ACHN (cell line): ENCODE measurements around the gene AGAP2.
"Not testable (repeated sequence)": the region's sequence is repeated elsewhere in the genome, so short reads cannot be mapped to it uniquely, and the experiment has no call there.

Source experiments
- DNase-seq: peaks from one replicate; pipeline ENCODE4 v3.0.0-alpha.2; 2015
- in situ Hi-C: cut with HindIII; loops from 2 replicates; pipeline ENCODE4 v1.10.0; 2017; ENCODE audit warnings: low sequenced_read_pairs, low pct_ligation_motif_present, low pct_unique_long_range_greater_than_20kb

AGAP2 gene

GRCh38 chr12:57692500-57692899 lies 46.0 kb downstream of the AGAP2 start:
- in situ Hi-C loops, result no loop called here
- DNase-seq, result no peak

- DNase-seq, result no peak
- in situ Hi-C loops, result no loop called here
These were observed 49.6 kb downstream of the AGAP2 start for GRCh38 chr12:57688931-57689330.

GRCh38 chr12:57687862-57688261 lies 50.7 kb downstream of the AGAP2 start:
- no peak for DNase-seq
- in situ Hi-C loops, result no loop called here

- no peak for DNase-seq
- in situ Hi-C loops, result no loop called here
These were observed 58.8 kb downstream of the AGAP2 start for GRCh38 chr12:57679697-57680096.

- in situ Hi-C loops, DNase-seq: not testable (repeated sequence)
These were observed 60.6 kb downstream of the AGAP2 start for GRCh38 chr12:57677947-57678346.

GRCh38 chr12:57674691-57675090 lies 63.9 kb downstream of the AGAP2 start:
- DNase-seq, result no peak
- in situ Hi-C loops, result no loop called here
